H9 (cell line): Measurements from ENCODE around the gene NOS1AP. TPM values are rescaled to one million over a fixed set of nuclear protein-coding genes. Genes with fewer than 3 reads are reported as not detected.

ENCODE experiments used
- DNase-seq: peaks from one replicate; pipeline ENCODE4 v3.0.0-alpha.2; 2017
- H2AFZ ChIP-seq: one replicate; pipeline ENCODE4 v1.6.1; 2013; ENCODE audit warnings: mild to moderate bottlenecking, low read length, control low read depth, moderate library complexity
- H2AK5ac ChIP-seq: 2 replicates; pipeline ENCODE4 v1.6.1; 2013; ENCODE audit warnings: low read length, control low read depth, mixed read lengths; ENCODE audit not compliant: insufficient read length
- H2BK120ac ChIP-seq: one replicate; pipeline ENCODE4 v1.6.1; 2013; ENCODE audit warnings: low read depth, mild to moderate bottlenecking, low read length, control low read depth, inconsistent platforms; ENCODE audit not compliant: poor library complexity, severe bottlenecking
- H2BK12ac ChIP-seq: 2 replicates; pipeline ENCODE4 v1.6.1; 2013; ENCODE audit warnings: low read length, control low read depth, mixed read lengths, low read depth; ENCODE audit not compliant: insufficient read length
- H2BK15ac ChIP-seq: 2 replicates; pipeline ENCODE4 v1.6.1; 2013; ENCODE audit warnings: low read depth, low read length, control low read depth
- H2BK20ac ChIP-seq: one replicate; pipeline ENCODE4 v1.6.1; 2013; ENCODE audit warnings: low read depth, mild to moderate bottlenecking, low read length, control low read depth, inconsistent platforms; ENCODE audit not compliant: poor library complexity, severe bottlenecking
- H2BK5ac ChIP-seq: 2 replicates; pipeline ENCODE4 v1.6.1; 2013; ENCODE audit warnings: low read length, control low read depth, mixed read lengths; ENCODE audit not compliant: insufficient read length
- H3K14ac ChIP-seq: 2 replicates; pipeline ENCODE4 v1.6.1; 2013; ENCODE audit warnings: low read length, control low read depth; ENCODE audit not compliant: insufficient read depth
- H3K18ac ChIP-seq: 2 replicates; pipeline ENCODE4 v1.6.1; 2013; ENCODE audit warnings: low read depth, mild to moderate bottlenecking, mixed read lengths, low read length, control low read depth; ENCODE audit not compliant: insufficient read length
- H3K23ac ChIP-seq: 2 replicates; pipeline ENCODE4 v1.6.1; 2013; ENCODE audit warnings: low read length, control low read depth, mixed read lengths, low read depth; ENCODE audit not compliant: insufficient read length
- H3K23me2 ChIP-seq: 2 replicates; pipeline ENCODE4 v1.6.1; 2013; ENCODE audit warnings: low read depth, mild to moderate bottlenecking, mixed read lengths, low read length, control low read depth; ENCODE audit not compliant: insufficient read length, poor library complexity, severe bottlenecking
- H3K27ac ChIP-seq: 2 replicates; pipeline ENCODE4 v1.5.1; 2013; ENCODE audit warnings: low read length, control low read depth, mixed read lengths, low read depth; ENCODE audit not compliant: insufficient read length
- H3K27me3 ChIP-seq: 2 replicates; pipeline ENCODE4 v1.6.1; 2013; ENCODE audit warnings: low read length, control low read depth, inconsistent platforms; ENCODE audit not compliant: insufficient read depth
- H3K4ac ChIP-seq: 2 replicates; pipeline ENCODE4 v1.6.1; 2013; ENCODE audit warnings: low read depth, mild to moderate bottlenecking, control low read depth, inconsistent platforms, low read length, moderate library complexity
- H3K4me1 ChIP-seq: 2 replicates; pipeline ENCODE4 v1.6.1; 2013; ENCODE audit warnings: low read length, control low read depth, inconsistent platforms; ENCODE audit not compliant: insufficient read depth
- H3K4me2 ChIP-seq: 2 replicates; pipeline ENCODE4 v1.6.1; 2013; ENCODE audit warnings: low read length, control low read depth, mixed read lengths; ENCODE audit not compliant: insufficient read length, insufficient read depth
- H3K56ac ChIP-seq: 2 replicates; pipeline ENCODE4 v1.6.1; 2013; ENCODE audit warnings: low read depth, mild to moderate bottlenecking, mixed read lengths, low read length, control low read depth; ENCODE audit not compliant: insufficient read length
- H3K79me1 ChIP-seq: 2 replicates; pipeline ENCODE4 v1.6.1; 2013; ENCODE audit warnings: low read depth, mild to moderate bottlenecking, moderate library complexity, low read length, control low read depth, inconsistent platforms; ENCODE audit not compliant: insufficient read depth, poor library complexity, severe bottlenecking
- H3K79me2 ChIP-seq: 2 replicates; pipeline ENCODE4 v1.6.1; 2013; ENCODE audit warnings: low read length, control low read depth, inconsistent platforms; ENCODE audit not compliant: insufficient read depth
- H3K9ac ChIP-seq: 2 replicates; pipeline ENCODE4 v1.6.1; 2013; ENCODE audit warnings: low read length, control low read depth, mixed read lengths; ENCODE audit not compliant: insufficient read length; ENCODE audit errors: extremely low read depth
- H3K9me3 ChIP-seq: one replicate; pipeline ENCODE4 v1.6.1; 2013; ENCODE audit warnings: low read depth, low read length, inconsistent platforms; ENCODE audit not compliant: control insufficient read depth
- H3T11ph ChIP-seq: one replicate; pipeline ENCODE4 v1.6.1; 2013; ENCODE audit warnings: mild to moderate bottlenecking, low read length, control low read depth, inconsistent platforms
- H4K20me1 ChIP-seq: one replicate; pipeline ENCODE4 v1.6.1; 2013; ENCODE audit not compliant: control insufficient read depth, insufficient read length, insufficient read depth
- H4K5ac ChIP-seq: 2 replicates; pipeline ENCODE4 v1.6.1; 2013; ENCODE audit warnings: low read depth, mild to moderate bottlenecking, mixed read lengths, low read length, control low read depth; ENCODE audit not compliant: insufficient read length
- H4K8ac ChIP-seq: replicated peaks from 2 replicates; pipeline ENCODE4 v1.6.1; 2013; ENCODE audit warnings: low read length, control low read depth, mixed read lengths, low read depth; ENCODE audit not compliant: insufficient read length
- H4K91ac ChIP-seq: 2 replicates; pipeline ENCODE4 v1.6.1; 2013; ENCODE audit warnings: low read depth, mild to moderate bottlenecking, moderate library complexity, mixed read lengths, low read length, control low read depth; ENCODE audit not compliant: insufficient read length
- H3K27ac Mint-ChIP-seq, 3 experiments: 2 replicates in 2 of 3; 3 replicates in 1 of 3; pipeline ENCODE4 v1.8.0; 2020 to 2021; ENCODE audit warnings: mixed read lengths in 3 of 3, mild to moderate bottlenecking in 1 of 3, moderate library complexity in 1 of 3
- H3K27me3 Mint-ChIP-seq: 2 replicates; pipeline ENCODE4 v1.8.0; 2021; ENCODE audit warnings: low read depth, mild to moderate bottlenecking, moderate library complexity, mixed read lengths
- H3K36me3 Mint-ChIP-seq, 3 experiments: 2 replicates in 2 of 3; 3 replicates in 1 of 3; pipeline ENCODE4 v1.8.0; 2020 to 2021; ENCODE audit warnings: low read depth in 3 of 3, mixed read lengths in 3 of 3; ENCODE audit not compliant: insufficient read depth in 1 of 3
- H3K4me1 Mint-ChIP-seq, 2 experiments: 2 replicates each; pipeline ENCODE4 v1.8.0; 2020; ENCODE audit warnings: mixed read lengths in 2 of 2
- H3K4me3 Mint-ChIP-seq, 2 experiments: 2 replicates in 1 of 2; 3 replicates in 1 of 2; pipeline ENCODE4 v1.8.0; 2020 to 2021; ENCODE audit warnings: mild to moderate bottlenecking in 2 of 2, mixed read lengths in 2 of 2, moderate library complexity in 1 of 2
- H3K9me3 Mint-ChIP-seq, 2 experiments: 2 replicates in 1 of 2; 3 replicates in 1 of 2; pipeline ENCODE4 v1.8.0; 2020; ENCODE audit warnings: mild to moderate bottlenecking in 2 of 2, mixed read lengths in 2 of 2, moderate library complexity in 1 of 2
- WGBS: extraction: QIAGEN DNeasy Blood & Tissue Kit; methylation state at CpG from one replicate; pipeline ENCODE4 v1.1.7; 2013; ENCODE audit warnings: missing lambda C conversion rate, low lambda C conversion rate, mixed read lengths; ENCODE audit not compliant: insufficient read length; ENCODE audit errors: extremely low coverage; 5-methylcytosine and 5-hydroxymethylcytosine counted together
- total RNA-seq: library from RNA; stranded (reverse); gene quantifications from 2 replicates; pipeline ENCODE4 v1.2.1, GENCODE V29; 2021
- TF ChIP-seq, protein P1 (sequence below): fragments of 200-600 bp; sonication (generic); conservative IDR thresholded peaks from 3 replicates; pipeline ENCODE4 v1.8.0; 2021; ENCODE audit warnings: antibody characterized with exemption, mild to moderate bottlenecking

Gene NOS1AP
- total RNA-seq, 1 experiment from 2014 or later, result 8.4 TPM

DNA sequence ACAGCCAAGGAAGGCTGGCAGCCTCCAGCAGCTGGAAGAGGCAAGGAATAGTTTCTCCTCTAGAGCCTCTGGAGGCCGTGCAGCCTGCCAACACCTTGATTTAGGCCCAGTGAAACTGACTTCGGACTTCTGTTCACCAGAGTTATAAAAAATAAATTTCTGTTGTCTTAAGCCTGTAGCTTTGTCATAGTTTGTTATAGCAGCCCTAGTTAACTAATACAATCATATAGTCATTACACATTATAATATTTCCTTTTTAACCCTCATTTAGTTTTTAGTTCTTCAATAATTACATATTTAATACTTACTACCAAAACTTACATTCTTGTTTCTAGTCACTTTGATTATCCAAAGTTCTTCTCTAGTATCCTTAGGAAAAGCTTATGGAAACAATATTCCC is 20.3 kb downstream of the NOS1AP start:
- H3K4ac ChIP-seq, result no peak overlapping the region
- Mint-ChIP-seq H3K4me1 (peaks cover 38 to 51% of the 10 kb centered on the region in 2 experiments), H3K36me3 (peaks cover 3 to 18% (median 7%) of the 10 kb centered on the region in 3 experiments; a peak in 6 of 7 replicates), H3K27me3 (peaks cover 29% of the 10 kb centered on the region), H3K4me3 (no peak overlapping the region), H3K27ac (no peak overlapping the region), H3K9me3 (peaks cover 4 to 10% of the 10 kb centered on the region in 2 experiments)
- no peak for DNase-seq
- H3K56ac ChIP-seq, result no peak overlapping the region
- no peak overlapping the region for H3K27ac ChIP-seq
- H3K79me1 ChIP-seq, result no peaks in the 10 kb centered on the region
- H3K79me2 ChIP-seq, result peaks cover 6% of the 10 kb centered on the region; the same call in 1 of the 2 replicates
- H3T11ph ChIP-seq, result no peak overlapping the region
- H3K27me3 ChIP-seq, result no peaks in the 10 kb centered on the region; the same call in 1 of the 2 replicates
- no peak overlapping the region for H2AK5ac ChIP-seq
- H2AFZ ChIP-seq, result no peak overlapping the region
- WGBS, result no CpG with 5 or more reads among the region's 2 CpGs
- no peaks in the 10 kb centered on the region for H3K9me3 ChIP-seq
- no peak overlapping the region for H2BK5ac ChIP-seq
- no peaks in the 10 kb centered on the region for H4K20me1 ChIP-seq
- no peak overlapping the region for H3K4me2 ChIP-seq
- no peak overlapping the region for H2BK12ac ChIP-seq
- no peak overlapping the region for H3K18ac ChIP-seq
- no peak overlapping the region for H2BK120ac ChIP-seq
- H3K9ac ChIP-seq, result no peak overlapping the region
- H2BK20ac ChIP-seq, result no peak overlapping the region
- TF ChIP-seq, protein P1, sequence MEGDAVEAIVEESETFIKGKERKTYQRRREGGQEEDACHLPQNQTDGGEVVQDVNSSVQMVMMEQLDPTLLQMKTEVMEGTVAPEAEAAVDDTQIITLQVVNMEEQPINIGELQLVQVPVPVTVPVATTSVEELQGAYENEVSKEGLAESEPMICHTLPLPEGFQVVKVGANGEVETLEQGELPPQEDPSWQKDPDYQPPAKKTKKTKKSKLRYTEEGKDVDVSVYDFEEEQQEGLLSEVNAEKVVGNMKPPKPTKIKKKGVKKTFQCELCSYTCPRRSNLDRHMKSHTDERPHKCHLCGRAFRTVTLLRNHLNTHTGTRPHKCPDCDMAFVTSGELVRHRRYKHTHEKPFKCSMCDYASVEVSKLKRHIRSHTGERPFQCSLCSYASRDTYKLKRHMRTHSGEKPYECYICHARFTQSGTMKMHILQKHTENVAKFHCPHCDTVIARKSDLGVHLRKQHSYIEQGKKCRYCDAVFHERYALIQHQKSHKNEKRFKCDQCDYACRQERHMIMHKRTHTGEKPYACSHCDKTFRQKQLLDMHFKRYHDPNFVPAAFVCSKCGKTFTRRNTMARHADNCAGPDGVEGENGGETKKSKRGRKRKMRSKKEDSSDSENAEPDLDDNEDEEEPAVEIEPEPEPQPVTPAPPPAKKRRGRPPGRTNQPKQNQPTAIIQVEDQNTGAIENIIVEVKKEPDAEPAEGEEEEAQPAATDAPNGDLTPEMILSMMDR, result no peak
- no peak overlapping the region for H4K91ac ChIP-seq
- H4K5ac ChIP-seq, result no peak overlapping the region
- H2BK15ac ChIP-seq, result no peak overlapping the region
- no peak overlapping the region for H3K23ac ChIP-seq
- no peaks in the 10 kb centered on the region for H3K23me2 ChIP-seq
- H3K14ac ChIP-seq, result no peak overlapping the region
- peaks cover 9% of the 10 kb centered on the region; the same call in 1 of the 2 replicates for H3K4me1 ChIP-seq
- no peak overlapping the region for H4K8ac ChIP-seq
